H1 (cell line): ENCODE data around the gene OR2H2. TPM values are rescaled to one million over a fixed set of nuclear protein-coding genes. Genes with fewer than 3 reads are reported as not detected.

Experiments
- CTCF ChIA-PET: fragments of 300-600 bp; sonication (Branson Sonifier 250); formaldehyde crosslinking; loops from one replicate; lab custom pipeline; 2021; ENCODE audit not compliant: partially characterized antibody; lab: Charles Lee
- POLR2A ChIA-PET: fragments of 300-600 bp; sonication (Branson Sonifier 250); formaldehyde crosslinking; loops from one replicate; lab custom pipeline; 2021; ENCODE audit warnings: inconsistent platforms; ENCODE audit not compliant: partially characterized antibody; lab: Charles Lee
- DNase-seq, 2 experiments: peaks; one replicate each; pipeline versions ENCODE4 v3.0.0 to v3.0.0-alpha.2; 2010 to 2022; ENCODE audit warnings: low spot score in 2 of 2, low read depth in 1 of 2, mixed read lengths in 1 of 2
- FAIRE-seq: peaks from 2 replicates; lab custom pipeline; 2011; peaks lifted over from hg19 to GRCh38; lab: Jason Lieb, UNC
- H2AFZ ChIP-seq: 2 replicates; pipeline ENCODE4 v1.8.1; 2012; ENCODE audit warnings: low read length, inconsistent platforms
- H2AK5ac ChIP-seq: 2 replicates; pipeline ENCODE4 v1.6.1; 2013; ENCODE audit warnings: low read depth, low read length
- H2BK120ac ChIP-seq: replicated peaks from 2 replicates; pipeline ENCODE3; 2013; ENCODE audit warnings: low read depth, low read length, inconsistent platforms
- H2BK12ac ChIP-seq: 2 replicates; pipeline ENCODE4 v1.6.1; 2013; ENCODE audit warnings: low read depth, low read length
- H2BK15ac ChIP-seq: 2 replicates; pipeline ENCODE4 v1.6.1; 2013; ENCODE audit warnings: low read length
- H2BK20ac ChIP-seq: 2 replicates; pipeline ENCODE4 v1.6.1; 2013; ENCODE audit warnings: low read length
- H2BK5ac ChIP-seq: 2 replicates; pipeline ENCODE4 v1.6.1; 2013; ENCODE audit warnings: low read depth, low read length
- H3K14ac ChIP-seq: 2 replicates; pipeline ENCODE4 v1.6.1; 2013; ENCODE audit warnings: inconsistent platforms; ENCODE audit not compliant: insufficient read length
- H3K18ac ChIP-seq: 2 replicates; pipeline ENCODE4 v1.6.1; 2013; ENCODE audit warnings: low read length; ENCODE audit errors: extremely low read depth
- H3K23ac ChIP-seq: 2 replicates; pipeline ENCODE4 v1.6.1; 2013; ENCODE audit warnings: inconsistent platforms; ENCODE audit not compliant: insufficient read length
- H3K23me2 ChIP-seq: 2 replicates; pipeline ENCODE4 v1.6.1; 2013; ENCODE audit warnings: low read depth, low read length
- H3K27ac ChIP-seq: 2 replicates; pipeline ENCODE4 v1.6.1; 2011; ENCODE audit warnings: low read depth, low read length, inconsistent platforms
- H3K27me3 ChIP-seq, 4 experiments: replicated peaks in 1 of 4; 1 replicate in 1 of 4; 2 replicates in 3 of 4; pipeline versions ENCODE4 v1.6.1 to v1.8.1; 2011 to 2013; ENCODE audit warnings: low read length in 3 of 4, mild to moderate bottlenecking in 3 of 4, inconsistent platforms in 2 of 4, mixed read lengths in 2 of 4, moderate library complexity in 1 of 4; ENCODE audit not compliant: control insufficient read depth in 3 of 4, insufficient read depth in 3 of 4; ENCODE audit errors: extremely low read depth in 1 of 4
- H3K36me3 ChIP-seq, 4 experiments: 2 replicates each; pipeline versions ENCODE4 v1.6.1 to v1.8.1; 2011 to 2013; ENCODE audit warnings: mild to moderate bottlenecking in 4 of 4, low read length in 3 of 4, moderate library complexity in 2 of 4, control low read depth in 1 of 4, inconsistent platforms in 1 of 4; ENCODE audit not compliant: insufficient read depth in 4 of 4, control insufficient read depth in 2 of 4
- H3K4ac ChIP-seq: replicated peaks from 2 replicates; pipeline ENCODE3; 2013; ENCODE audit warnings: low read length, low read depth, mixed read lengths, inconsistent platforms; ENCODE audit not compliant: insufficient read length
- H3K4me1 ChIP-seq, 4 experiments: replicated peaks in 1 of 4; 1 replicate in 1 of 4; 2 replicates in 3 of 4; pipeline versions ENCODE4 v1.6.1 to v1.8.1; 2011 to 2013; ENCODE audit warnings: low read length in 3 of 4, inconsistent platforms in 2 of 4, mixed read lengths in 1 of 4; ENCODE audit not compliant: insufficient read depth in 4 of 4, control insufficient read depth in 3 of 4
- H3K4me2 ChIP-seq, 2 experiments: 2 replicates each; pipeline versions ENCODE4 v1.6.1 to v1.8.1; 2011 to 2013; ENCODE audit warnings: low read depth in 2 of 2, low read length in 2 of 2, control low read depth in 1 of 2, inconsistent platforms in 1 of 2, mild to moderate bottlenecking in 1 of 2; ENCODE audit not compliant: insufficient read depth in 1 of 2
- H3K4me3 ChIP-seq, 4 experiments: fragments of 200-600, 300-600 bp in 1 of 4; sonication (generic), shearing (Covaris generic), sonication (Bioruptor Twin) in 1 of 4; 2 replicates each; pipeline versions ENCODE4 v1.5.1 to v1.8.1; 2011 to 2016; ENCODE audit warnings: low read length in 4 of 4, low read depth in 3 of 4, control low read depth in 2 of 4, inconsistent platforms in 2 of 4, mild to moderate bottlenecking in 2 of 4, mixed read lengths in 1 of 4, moderate library complexity in 1 of 4; ENCODE audit not compliant: insufficient read depth in 2 of 4; ENCODE audit errors: extremely low read depth in 1 of 4
- H3K56ac ChIP-seq: replicated peaks from 2 replicates; pipeline ENCODE3; 2013; ENCODE audit warnings: low read depth, mild to moderate bottlenecking, mixed read lengths, low read length, inconsistent platforms; ENCODE audit not compliant: insufficient read length
- H3K79me1 ChIP-seq: 2 replicates; pipeline ENCODE4 v1.6.1; 2013; ENCODE audit warnings: low read depth, low read length, control low read depth
- H3K79me2 ChIP-seq, 2 experiments: 2 replicates each; pipeline versions ENCODE4 v1.6.1 to v1.8.1; 2012 to 2013; ENCODE audit warnings: low read length in 2 of 2, mild to moderate bottlenecking in 2 of 2, inconsistent platforms in 1 of 2; ENCODE audit not compliant: insufficient read depth in 2 of 2, control insufficient read depth in 1 of 2
- H3K9ac ChIP-seq, 4 experiments: replicated peaks in 1 of 4; 1 replicate in 1 of 4; 2 replicates in 3 of 4; pipeline versions ENCODE4 v1.6.1 to v1.8.1; 2011 to 2013; ENCODE audit warnings: low read depth in 3 of 4, low read length in 3 of 4, control low read depth in 2 of 4, mild to moderate bottlenecking in 2 of 4, moderate library complexity in 2 of 4, inconsistent platforms in 1 of 4; ENCODE audit errors: extremely low read depth in 1 of 4
- H3K9me3 ChIP-seq, 2 experiments: 2 replicates each; pipeline versions ENCODE4 v1.6.1 to v1.8.1; 2012 to 2013; ENCODE audit warnings: mild to moderate bottlenecking in 2 of 2, moderate library complexity in 2 of 2, control low read depth in 1 of 2, inconsistent platforms in 1 of 2, low read depth in 1 of 2, low read length in 1 of 2, mixed read lengths in 1 of 2; ENCODE audit not compliant: insufficient read depth in 2 of 2
- H4K20me1 ChIP-seq, 2 experiments: replicated peaks in 1 of 2; 2 replicates each; pipeline versions ENCODE3 to v1.8.1; 2011 to 2013; ENCODE audit warnings: inconsistent platforms in 2 of 2, low read length in 2 of 2, mild to moderate bottlenecking in 1 of 2; ENCODE audit not compliant: insufficient read depth in 2 of 2, control insufficient read depth in 1 of 2
- H4K5ac ChIP-seq: 2 replicates; pipeline ENCODE4 v1.6.1; 2013; ENCODE audit warnings: low read length, low read depth, mixed read lengths, inconsistent platforms; ENCODE audit not compliant: insufficient read length
- H4K8ac ChIP-seq: 2 replicates; pipeline ENCODE4 v1.8.0; 2013; ENCODE audit warnings: mild to moderate bottlenecking, moderate library complexity, low read length, inconsistent platforms; ENCODE audit not compliant: insufficient read depth; ENCODE audit errors: extremely low read depth
- H4K91ac ChIP-seq: replicated peaks from 2 replicates; pipeline ENCODE3; 2013; ENCODE audit warnings: low read length, mixed read lengths, inconsistent platforms; ENCODE audit not compliant: insufficient read length
- BACH1 ChIP-seq: IDR thresholded peaks from 2 replicates; pipeline ENCODE4 v1.6.1; 2012; ENCODE audit warnings: low read length, improper control_type of control experiment
- KDM1A ChIP-seq: fragments of 200-600, 300-600 bp; sonication (generic); IDR thresholded peaks from 2 replicates; pipeline ENCODE4 v1.7.1; 2016; ENCODE audit warnings: mild to moderate bottlenecking, low read length, borderline replicate concordance
- KDM4A ChIP-seq: IDR thresholded peaks from one replicate; pipeline ENCODE4 v1.7.1; 2012; ENCODE audit warnings: low read depth, mild to moderate bottlenecking, moderate library complexity, low read length, inconsistent platforms; ENCODE audit not compliant: severe bottlenecking
- RBBP5 ChIP-seq: IDR thresholded peaks from 2 replicates; pipeline ENCODE4 v1.7.1; 2012; ENCODE audit warnings: low read depth, mild to moderate bottlenecking, inconsistent platforms, low read length, moderate library complexity, borderline replicate concordance
- RNF2 ChIP-seq: fragments of 200-900, 300-1000 bp; sonication (generic); IDR thresholded peaks from 2 replicates; pipeline ENCODE4 v1.7.1; 2016; ENCODE audit warnings: borderline replicate concordance, low read depth, mild to moderate bottlenecking, antibody characterized with exemption, low read length; ENCODE audit not compliant: poor library complexity, severe bottlenecking; ENCODE audit errors: missing control alignments
- WGBS, 2 experiments: shearing (Covaris generic) in 1 of 2; methylation state at CpG; one replicate each; pipeline versions ENCODE4 v1.1.6 to v1.1.7; 2013 to 2015; ENCODE audit warnings: low lambda C conversion rate in 2 of 2, mixed read lengths in 2 of 2, inconsistent platforms in 1 of 2, low coverage in 1 of 2, missing lambda C conversion rate in 1 of 2; ENCODE audit not compliant: insufficient replicate concordance in 2 of 2, insufficient coverage in 1 of 2, insufficient read length in 1 of 2; ENCODE audit errors: extremely low coverage in 1 of 2, missing lambda C conversion rate in 1 of 2; 5-methylcytosine and 5-hydroxymethylcytosine counted together
- polyA plus RNA-seq, 7 experiments: library from polyadenylated mRNA; depleted of rRNA in 3 of 7; stranded (reverse) in 5 of 7; unstranded in 2 of 7; fragments of >200 nt in 5 of 7; fragments of 200-250 nt in 2 of 7; gene quantifications; 1 replicate in 5 of 7; 2 replicates in 1 of 7; 4 replicates in 1 of 7; pipeline versions ENCODE4 v1.2.1 to v1.2.3, GENCODE V29; 2011 to 2013; ENCODE audit warnings: missing spikeins in 2 of 7, mixed read lengths in 2 of 7
- total RNA-seq: library from RNA; stranded (reverse); fragmentation: NEBNext Ultra II Directional; extraction: Animal tissue kit (Norgen Biotek cat#: 25700); gene quantifications from 2 replicates; pipeline ENCODE4 v1.2.1, GENCODE V29; 2021

The OR2H2 gene
- total and polyA plus RNA-seq, 2 of the 8 experiments (the other 6 are each of a cell fraction or from before 2014, with no cell fraction given), result not detected

GRCh38 chr6:29610540-29610939, 25.6 kb downstream of the OR2H2 start:
- Histone ChIP-seq H2BK5ac (no peak overlapping the region), H4K91ac (no peak overlapping the region), H3K14ac (no peak overlapping the region), H4K20me1 (peaks cover 5% of the 10 kb centered on the region in 2 experiments), H3K56ac (no peak overlapping the region), H3K4me1 (no peaks in the 10 kb centered on the region), H2BK120ac (no peak overlapping the region), H2BK20ac (no peak overlapping the region), H3K4me2 (no peak overlapping the region), H3K4ac (no peak overlapping the region), H3K9me3 (no peaks in the 10 kb centered on the region), H3K18ac (no peak overlapping the region), H2AK5ac (no peak overlapping the region), H3K9ac (no peak overlapping the region), H2BK12ac (no peak overlapping the region), H2BK15ac (no peak overlapping the region), H3K4me3 (no peak overlapping the region), H4K8ac (no peak overlapping the region), H3K23ac (no peak overlapping the region), H3K27ac (no peak overlapping the region), H3K23me2 (no peaks in the 10 kb centered on the region), H3K79me2 (no peaks in the 10 kb centered on the region), H3K27me3 (no peaks in the 10 kb centered on the region), H2AFZ (no peak overlapping the region), H4K5ac (no peak overlapping the region), H3K79me1 (peaks cover 2% of the 10 kb centered on the region; the same call in 1 of the 2 replicates), H3K36me3 (peaks cover 54 to 95% (median 84%) of the 10 kb centered on the region in 4 experiments)
- FAIRE-seq (no peak), DNase-seq (no peak)
- WGBS, 2 experiments, result 92% methylated on average over 4 of the region's 4 CpGs; no CpG with 5 or more reads in 1 of the 2 experiments
- ChIA-PET POLR2A (interaction anchor here (1.7 to 3.0 kb wide), 4 partner anchors 9 to 15 kb away, joined by 4 to 33 read pairs (median 12); no protein-coding TSS in a partner anchor), CTCF (interaction anchor here (0.7 to 1.8 kb wide), 3 partner anchors 8 to 137 kb away, joined by 3 to 10 read pairs (median 7); no protein-coding TSS in a partner anchor)
- TF ChIP-seq RBBP5 (no peak), RNF2 (no peak), BACH1 (no peak), KDM1A (no peak), KDM4A (no peak)
